ENCODE results near the gene PTP4A1. TPM values are rescaled to one million over a fixed set of nuclear protein-coding genes. Genes with fewer than 3 reads are reported as not detected.
A peak's percentile ranks its signal among the peaks of the same experiment; 100 is the strongest.

The PTP4A1 gene
- total RNA-seq, 1 donor from 2014 or later = 181 TPM

GRCh38 chr6:63529498-63529897 is 42.8 kb upstream of the PTP4A1 start:
- FAIRE-seq (no peak), DNase-seq (ENCODE audit: low read depth) (peak; percentile 71)
- Histone ChIP-seq H3K27me3 (ENCODE audit: control insufficient read depth, insufficient read depth, low read length) (no peaks in the 10 kb centered on the region), H3K4me3 (ENCODE audit: low read depth, low read length) (no peak overlapping the region), H3K36me3 (ENCODE audit: control insufficient read depth, insufficient read depth, low read length) (no peaks in the 10 kb centered on the region)
- TF ChIP-seq CTCF (IDR thresholded peaks at IDR 0.05; ENCODE audit: insufficient read depth, low read length, severe bottlenecking) = no peak

- H3K36me3 ChIP-seq (ENCODE audit: control insufficient read depth, insufficient read depth, low read length) = no peaks in the 10 kb centered on the region
These were observed 42.1 kb upstream of the PTP4A1 start for GRCh38 chr6:63530182-63530581.

GRCh38 chr6:63530991-63531390 is 41.3 kb upstream of the PTP4A1 start:
- DNase-seq (ENCODE audit: low read depth) (no peak), FAIRE-seq (no peak)
- Histone ChIP-seq H3K36me3 (ENCODE audit: control insufficient read depth, insufficient read depth, low read length) (no peaks in the 10 kb centered on the region), H3K4me3 (ENCODE audit: low read depth, low read length) (no peak overlapping the region), H3K27me3 (ENCODE audit: control insufficient read depth, insufficient read depth, low read length) (no peaks in the 10 kb centered on the region)
- TF ChIP-seq CTCF (IDR thresholded peaks at IDR 0.05; ENCODE audit: insufficient read depth, low read length, severe bottlenecking) = no peak

More at GRCh38 chr6:63530182-63530581, 42.1 kb upstream of the PTP4A1 start:
- Histone ChIP-seq H3K27me3 (ENCODE audit: control insufficient read depth, insufficient read depth, low read length) (no peaks in the 10 kb centered on the region), H3K4me3 (ENCODE audit: low read depth, low read length) (no peak overlapping the region)
- no peak for TF ChIP-seq CTCF (IDR thresholded peaks at IDR 0.05; ENCODE audit: insufficient read depth, low read length, severe bottlenecking)
- DNase-seq (ENCODE audit: low read depth) = no peak
- FAIRE-seq = no peak

GRCh38 chr6:63533026-63533425 is 39.3 kb upstream of the PTP4A1 start:
- FAIRE-seq = no peak
- no peak overlapping the region for H3K4me3 ChIP-seq (ENCODE audit: low read depth, low read length)
- H3K27me3 ChIP-seq (ENCODE audit: control insufficient read depth, insufficient read depth, low read length) = no peaks in the 10 kb centered on the region
- no peaks in the 10 kb centered on the region for H3K36me3 ChIP-seq (ENCODE audit: control insufficient read depth, insufficient read depth, low read length)
- DNase-seq (ENCODE audit: low read depth) = no peak
- no peak for TF ChIP-seq CTCF (IDR thresholded peaks at IDR 0.05; ENCODE audit: insufficient read depth, low read length, severe bottlenecking)

- DNase-seq (ENCODE audit: low read depth) = no peak
- H3K27me3 ChIP-seq (ENCODE audit: control insufficient read depth, insufficient read depth, low read length) = no peaks in the 10 kb centered on the region
These were observed 38.3 kb upstream of the PTP4A1 start for GRCh38 chr6:63533952-63534351.

More at GRCh38 chr6:63533952-63534351, 38.3 kb upstream of the PTP4A1 start:
- Histone ChIP-seq H3K36me3 (ENCODE audit: control insufficient read depth, insufficient read depth, low read length) (no peaks in the 10 kb centered on the region), H3K4me3 (ENCODE audit: low read depth, low read length) (no peak overlapping the region)
- FAIRE-seq = no peak
- TF ChIP-seq CTCF (IDR thresholded peaks at IDR 0.05; ENCODE audit: insufficient read depth, low read length, severe bottlenecking) = no peak

Measured in bronchial epithelial cell (primary cell).